Liver (tissue), 3 donors: ENCODE data around the gene ST6GALNAC3.

ENCODE experiments used
- CTCF ChIP-seq: fragments of 150-350 bp; IDR thresholded peaks from 2 replicates; pipeline ENCODE4 v1.5.1; 2017; ENCODE audit warnings: improper control_type of control experiment, low read depth, low read length; ENCODE audit not compliant: missing input control
- EGR1 ChIP-seq, 2 donors: IDR thresholded peaks; 2 replicates each; pipeline ENCODE4 v1.6.1; 2016 to 2018; ENCODE audit warnings: antibody characterized with exemption in 2 of 2, low read depth in 2 of 2
- GABPA ChIP-seq, 2 donors: IDR thresholded peaks in 1 of 2; conservative IDR thresholded peaks in 1 of 2; 2 replicates each; pipeline ENCODE4 v1.6.1; 2016; ENCODE audit warnings: antibody characterized with exemption in 2 of 2, mild to moderate bottlenecking in 1 of 2, moderate library complexity in 1 of 2
- HNF4A ChIP-seq, 2 donors: conservative IDR thresholded peaks; 2 replicates each; pipeline ENCODE4 v1.6.1; 2016; ENCODE audit warnings: antibody characterized with exemption in 2 of 2, mild to moderate bottlenecking in 2 of 2
- JUND ChIP-seq, 2 donors: IDR thresholded peaks; 2 replicates each; pipeline ENCODE4 v1.6.1; 2016; ENCODE audit warnings: antibody characterized with exemption in 2 of 2
- MAX ChIP-seq: IDR thresholded peaks from 2 replicates; pipeline ENCODE4 v1.6.1; 2016; ENCODE audit warnings: antibody characterized with exemption
- NR2F2 ChIP-seq: IDR thresholded peaks from 2 replicates; pipeline ENCODE4 v1.6.1; 2016; ENCODE audit warnings: antibody characterized with exemption
- REST ChIP-seq: IDR thresholded peaks from 2 replicates; pipeline ENCODE4 v1.6.1; 2016; ENCODE audit warnings: antibody characterized with exemption, mild to moderate bottlenecking
- TAF1 ChIP-seq: conservative IDR thresholded peaks from 2 replicates; pipeline ENCODE4 v1.6.1; 2016; ENCODE audit warnings: antibody characterized with exemption, mild to moderate bottlenecking
- YY1 ChIP-seq: IDR thresholded peaks from 2 replicates; pipeline ENCODE4 v1.6.1; 2016; ENCODE audit warnings: antibody characterized with exemption, mild to moderate bottlenecking
- ZBTB33 ChIP-seq: IDR thresholded peaks from 2 replicates; pipeline ENCODE4 v1.6.1; 2016; ENCODE audit warnings: antibody characterized with exemption
- donor health status: healthy.
- donor health status: healthy.

- TF ChIP-seq TAF1 (no peak), REST (no peak), CTCF (no peak), MAX (no peak), YY1 (no peak), NR2F2 (no peak), EGR1 (IDR thresholded peaks at IDR 0.05; ENCODE audit: low read depth in 2 of 2) (no peak), HNF4A (conservative IDR thresholded peaks at IDR 0.05) (no peak), GABPA (IDR thresholded peaks at IDR 0.05 in 1 of 2, conservative IDR thresholded peaks at IDR 0.05 in 1 of 2) (no peak), JUND (IDR thresholded peaks at IDR 0.05) (no peak), ZBTB33 (no peak)
These were observed 213.4 kb downstream of the ST6GALNAC3 start for GRCh38 chr1:76287917-76288316.
